K562 (cell line): ENCODE results near the gene RMND5A.

Experiments
- ATF2 ChIP-seq: sonication (generic); formaldehyde crosslinking; IDR thresholded peaks from 2 replicates; pipeline ENCODE4 v1.8.1; 2022; ENCODE audit warnings: missing genetic modification reagents
- EP300 ChIP-seq: IDR thresholded peaks from 2 replicates; pipeline ENCODE4 v1.6.1; 2012; ENCODE audit warnings: low read length, improper control_type of control experiment
- KHSRP ChIP-seq: fragments of 450-650 bp; IDR thresholded peaks from 2 replicates; pipeline ENCODE4 v1.6.1; 2017
- MLLT1 ChIP-seq, 2 experiments: fragments of 450-650 bp; IDR thresholded peaks; 2 replicates each; pipeline ENCODE4 v1.6.1; 2016
- PBX2 ChIP-seq, 2 experiments: IDR thresholded peaks in 1 of 2; conservative IDR thresholded peaks in 1 of 2; 2 replicates each; pipeline ENCODE4 v1.6.1; 2016; ENCODE audit warnings: low read depth in 2 of 2, mild to moderate bottlenecking in 1 of 2, missing compliant biosample characterization in 1 of 2, missing genetic modification characterization in 1 of 2, moderate library complexity in 1 of 2
- REST ChIP-seq, 2 experiments: fragments of 450-650 bp; formaldehyde crosslinking in 1 of 2; IDR thresholded peaks; 2 replicates each; pipeline versions ENCODE4 v1.4.0 to v1.6.1; 2014 to 2020; ENCODE audit warnings: mild to moderate bottlenecking in 2 of 2, borderline replicate concordance in 1 of 2, low read depth in 1 of 2
- SP1 ChIP-seq: sonication (generic); formaldehyde crosslinking; IDR thresholded peaks from 2 replicates; pipeline ENCODE4 v1.8.1; 2022; ENCODE audit warnings: mild to moderate bottlenecking, missing genetic modification reagents
- TCF7L2 ChIP-seq: fragments of 150-350 bp; IDR thresholded peaks from 2 replicates; pipeline ENCODE4 v1.6.1; 2016; ENCODE audit warnings: low read depth, mild to moderate bottlenecking, low read length, moderate library complexity
- YY1 ChIP-seq, 3 experiments: IDR thresholded peaks; 2 replicates each; pipeline ENCODE4 v1.6.1; 2011; ENCODE audit warnings: low read length in 2 of 3, mild to moderate bottlenecking in 2 of 3, moderate library complexity in 2 of 3, borderline replicate concordance in 1 of 3, control low read depth in 1 of 3, low read depth in 1 of 3; ENCODE audit not compliant: insufficient read depth in 3 of 3, insufficient replicate concordance in 2 of 3, control insufficient read depth in 1 of 3, insufficient read length in 1 of 3; ENCODE audit errors: extremely low read depth in 1 of 3
- ZBTB17 ChIP-seq: fragments of 450-650 bp; formaldehyde crosslinking; IDR thresholded peaks from 2 replicates; pipeline ENCODE4 v1.4.0; 2020; ENCODE audit warnings: mild to moderate bottlenecking
- ZFX ChIP-seq: sonication (generic); formaldehyde crosslinking; IDR thresholded peaks from 2 replicates; pipeline ENCODE4 v1.8.0; 2022; ENCODE audit warnings: mild to moderate bottlenecking, missing genetic modification reagents, moderate library complexity
- ZZZ3 ChIP-seq: fragments of 450-650 bp; IDR thresholded peaks from 2 replicates; pipeline ENCODE4 v1.6.1; 2016; ENCODE audit warnings: antibody characterized with exemption, mild to moderate bottlenecking, moderate library complexity

GRCh38 chr2:86806059-86806857, 86.2 kb downstream of the RMND5A start:
- TF ChIP-seq TCF7L2 (no peak), PBX2 (CRISPR knock-in tag; IDR thresholded peaks at IDR 0.05; ENCODE audit: low read depth) (no peak), PBX2 (tag; conservative IDR thresholded peaks at IDR 0.05; ENCODE audit: low read depth) (no peak), ZBTB17 (CRISPR knock-in tag) (no peak), SP1 (CRISPR knock-in tag) (no peak), ZFX (CRISPR knock-in tag) (no peak), EP300 (no peak), ZZZ3 (no peak), KHSRP (no peak), REST (IDR thresholded peaks at IDR 0.05; ENCODE audit: borderline replicate concordance) (no peak), REST (CRISPR knock-in tag; IDR thresholded peaks at IDR 0.05; ENCODE audit: low read depth) (no peak), YY1 (IDR thresholded peaks at IDR 0.05; ENCODE audit: borderline replicate concordance in 1 of 3, control insufficient read depth in 1 of 3, extremely low read depth in 1 of 3, insufficient read depth in 3 of 3, insufficient read length in 1 of 3, insufficient replicate concordance in 2 of 3, low read depth in 1 of 3, low read length in 2 of 3) (no peak), ATF2 (CRISPR knock-in tag) (no peak), MLLT1 (IDR thresholded peaks at IDR 0.05) (no peak)
